Heart right ventricle (tissue), 16 donors: Measurements from ENCODE around the gene UBE4B. TPM values are rescaled to one million over a fixed set of nuclear protein-coding genes. Genes with fewer than 3 reads are reported as not detected.

Experiments
- ATAC-seq, 8 donors: fragments of 200-7000 bp; cut with Tn5 transposase; one replicate each; pipeline ENCODE4 v1.9.1; 2020; ENCODE audit warnings: mild to moderate bottlenecking in 8 of 8, moderate library complexity in 8 of 8, moderate number of reproducible peaks in 1 of 8
- DNase-seq, 2 donors: peaks; one replicate each; pipeline ENCODE4 v3.0.0-alpha.2; 2020
- H3K27ac ChIP-seq, 10 donors: fragments of 200-600 bp; sonication (generic) in 2 of 10; one replicate each; pipeline versions ENCODE4 v1.5.0 to v1.8.0; 2020 to 2022; ENCODE audit warnings: mild to moderate bottlenecking in 3 of 10
- H3K27me3 ChIP-seq, 7 donors: fragments of 200-600 bp; one replicate each; pipeline ENCODE4 v1.8.0; 2021 to 2022; ENCODE audit warnings: mild to moderate bottlenecking in 2 of 7
- H3K36me3 ChIP-seq, 9 donors: fragments of 200-600 bp; sonication (generic) in 1 of 9; one replicate each; pipeline versions ENCODE4 v1.5.0 to v1.8.0; 2020 to 2022; ENCODE audit warnings: mild to moderate bottlenecking in 2 of 9
- H3K4me1 ChIP-seq, 9 donors: fragments of 200-600 bp; sonication (generic) in 1 of 9; one replicate each; pipeline versions ENCODE4 v1.5.0 to v1.8.0; 2020 to 2022; ENCODE audit warnings: mild to moderate bottlenecking in 4 of 9
- H3K4me3 ChIP-seq, 10 donors: fragments of 200-600 bp; sonication (generic) in 2 of 10; one replicate each; pipeline versions ENCODE4 v1.5.0 to v1.8.0; 2020 to 2022; ENCODE audit warnings: mild to moderate bottlenecking in 7 of 10, moderate library complexity in 2 of 10
- H3K9me3 ChIP-seq, 11 donors: fragments of 200-600 bp in 10 of 11; sonication (generic) in 2 of 11; one replicate each; pipeline versions ENCODE4 v1.5.0 to v1.8.0; 2013 to 2022; ENCODE audit warnings: mild to moderate bottlenecking in 2 of 11, control low read depth in 1 of 11, moderate library complexity in 1 of 11
- WGBS, 2 donors: extraction: QIAGEN DNeasy Blood & Tissue Kit; methylation state at CpG; one replicate each; pipeline ENCODE4 v1.1.7; 2013; ENCODE audit warnings: inconsistent platforms in 1 of 2; 5-methylcytosine and 5-hydroxymethylcytosine counted together
- intact Hi-C, 10 donors: fragments of 100-400 bp; cut with DNase I; formaldehyde crosslinking; loops; one replicate each; pipeline versions ENCODE4 v1.11.1 to v1.14.2; 2022
- polyA plus RNA-seq, 2 donors: library from polyadenylated mRNA; stranded (reverse); fragments of 200-250 nt; gene quantifications; one replicate each; pipeline ENCODE4 v1.2.3, GENCODE V29; 2013
- total RNA-seq, 10 donors: library from RNA; stranded (reverse); fragmentation: NEBNext Ultra II Directional in 3 of 10; extraction: Animal tissue kit (Norgen Biotek cat#: 25700) in 3 of 10; gene quantifications; one replicate each; pipeline versions ENCODE4 v1.2.1 to v1.2.4, GENCODE V29; 2021 to 2023
- TF ChIP-seq, protein P1 (sequence below), 9 donors: fragments of 200-600 bp; sonication (generic) in 2 of 9; IDR thresholded peaks; one replicate each; pipeline versions ENCODE4 v1.5.0 to v1.8.0; 2021 to 2022; ENCODE audit warnings: antibody characterized with exemption in 9 of 9, mild to moderate bottlenecking in 5 of 9, moderate library complexity in 1 of 9
- donor health status: Arrhythmogenic right ventricular cardiomyopathy.
- donor health status: ischemic (EF 13 %, LVEDD 7.1; RV severe dilation, severe dysfunction).
- donor health status: healthy with polysubstance abuse.
- donor health status: DM: no; HTN: yes; CAD: no.
- donor health status: DM: no; HTN: no; CAD: no.
- donor health status: ischemic (EF 25% LVEDD 6.9; RV normal size, moderate dysfunction).
- donor health status: ischemic (EF 25% LVEDD 5.7; RV mildly dilated, moderate dysfunction).
- donor health status: healthy.
- donor health status: DM: yes; HTN: yes; CAD: no.
- donor health status: Ischemic cardiomyopathy.
- donor health status: ischemic (EF 35%, LVEDD 5.7; RV mildly dilated, moderate dysfunction).
- donor health status: nonischemic (EF 11% LVEDD 7.7; RV severe dilation, severe dysfunction).
- donor health status: DM: yes; HTN: yes; CAD: no.
- donor health status: PGD.
- donor health status: ischemic (EF 29% LVEDD 5.4; RV normal size, mild dysfunction).
- donor health status: nonischemic (EF 23%, LVEDD 6.1; RV moderate dilation, normal function).

Gene UBE4B
- total and polyA plus RNA-seq, 12 donors = 18.3 to 87.3 (median 67.8) TPM

DNA sequence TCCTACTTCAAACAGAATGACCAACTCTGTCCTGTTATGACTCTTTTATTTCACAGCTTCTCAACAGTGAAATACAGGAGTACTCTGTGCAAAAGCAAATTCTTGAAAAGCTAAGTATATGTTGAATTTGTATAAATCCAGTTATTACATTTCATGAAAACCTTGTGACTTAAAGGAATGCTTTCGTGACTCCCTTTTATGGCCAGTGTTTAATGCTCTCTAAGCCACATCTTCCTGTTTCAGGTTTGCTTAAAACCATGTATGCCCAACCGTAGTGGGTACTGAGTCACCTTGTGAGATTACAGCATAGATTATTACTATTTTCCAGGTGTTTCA lies 137.4 kb downstream of the UBE4B start:
- Histone ChIP-seq H3K27me3 (no peaks in the 10 kb centered on the region), H3K4me1 (peaks cover 0 to 5% (median 0%) of the 10 kb centered on the region in 9 donors), H3K27ac (no peak overlapping the region), H3K9me3 (no peaks in the 10 kb centered on the region), H3K4me3 (no peak overlapping the region), H3K36me3 (peaks cover 0 to 98% (median 56%) of the 10 kb centered on the region in 9 donors)
- WGBS, 2 donors = 88 to 89% methylated on average over 2 of the region's 2 CpGs
- ATAC-seq (no peak), DNase-seq (no peak)
- intact Hi-C loops = no loop called here
- TF ChIP-seq, protein P1, sequence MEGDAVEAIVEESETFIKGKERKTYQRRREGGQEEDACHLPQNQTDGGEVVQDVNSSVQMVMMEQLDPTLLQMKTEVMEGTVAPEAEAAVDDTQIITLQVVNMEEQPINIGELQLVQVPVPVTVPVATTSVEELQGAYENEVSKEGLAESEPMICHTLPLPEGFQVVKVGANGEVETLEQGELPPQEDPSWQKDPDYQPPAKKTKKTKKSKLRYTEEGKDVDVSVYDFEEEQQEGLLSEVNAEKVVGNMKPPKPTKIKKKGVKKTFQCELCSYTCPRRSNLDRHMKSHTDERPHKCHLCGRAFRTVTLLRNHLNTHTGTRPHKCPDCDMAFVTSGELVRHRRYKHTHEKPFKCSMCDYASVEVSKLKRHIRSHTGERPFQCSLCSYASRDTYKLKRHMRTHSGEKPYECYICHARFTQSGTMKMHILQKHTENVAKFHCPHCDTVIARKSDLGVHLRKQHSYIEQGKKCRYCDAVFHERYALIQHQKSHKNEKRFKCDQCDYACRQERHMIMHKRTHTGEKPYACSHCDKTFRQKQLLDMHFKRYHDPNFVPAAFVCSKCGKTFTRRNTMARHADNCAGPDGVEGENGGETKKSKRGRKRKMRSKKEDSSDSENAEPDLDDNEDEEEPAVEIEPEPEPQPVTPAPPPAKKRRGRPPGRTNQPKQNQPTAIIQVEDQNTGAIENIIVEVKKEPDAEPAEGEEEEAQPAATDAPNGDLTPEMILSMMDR (IDR thresholded peaks at IDR 0.05) = no peak

DNA sequence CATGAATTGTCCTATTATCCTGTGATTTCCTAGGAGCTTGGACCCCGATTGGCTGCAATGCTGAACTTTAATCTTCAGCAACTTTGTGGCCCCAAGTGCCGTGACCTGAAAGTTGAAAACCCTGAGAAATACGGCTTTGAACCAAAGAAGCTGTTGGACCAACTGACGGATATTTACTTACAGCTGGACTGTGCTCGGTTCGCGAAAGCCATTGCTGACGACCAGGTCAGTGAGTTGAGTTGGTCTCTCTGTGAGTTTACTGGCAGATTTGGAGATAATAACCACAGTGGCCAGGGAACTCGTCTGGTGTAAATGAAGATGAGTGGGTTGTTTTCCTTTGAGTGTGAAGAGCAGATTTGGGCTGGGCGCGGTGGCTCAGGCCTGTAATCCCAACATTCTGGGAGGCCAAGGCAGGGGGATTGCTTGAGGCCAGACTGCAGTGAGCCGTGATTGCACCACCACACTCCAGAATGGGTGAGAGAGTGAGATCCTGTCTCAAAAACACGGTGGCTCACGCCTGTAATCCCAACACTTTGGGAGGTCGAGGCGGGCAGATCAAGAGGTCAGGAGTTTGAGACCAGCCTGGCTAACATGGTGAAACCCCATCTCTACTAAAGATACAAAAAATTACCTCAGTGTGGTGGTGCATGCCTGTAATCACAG lies 138.5 kb downstream of the UBE4B start:
- ATAC-seq (no peak), DNase-seq (no peak)
- no peaks in the 10 kb centered on the region for H3K27me3 ChIP-seq
- intact Hi-C loops = no loop called here
- H3K4me1 ChIP-seq = peaks cover 0 to 5% (median 0%) of the 10 kb centered on the region in 9 donors
- peaks cover 0 to 97% (median 51%) of the 10 kb centered on the region in 9 donors for H3K36me3 ChIP-seq
- H3K9me3 ChIP-seq = peaks cover 0 to 7% (median 0%) of the 10 kb centered on the region in 11 donors
- no peak overlapping the region for H3K4me3 ChIP-seq
- H3K27ac ChIP-seq = no peak overlapping the region
- TF ChIP-seq, protein P1 (IDR thresholded peaks at IDR 0.05) = no peak
- 94 to 96% methylated on average over 16 of the region's 16 CpGs for WGBS, 2 donors

DNA sequence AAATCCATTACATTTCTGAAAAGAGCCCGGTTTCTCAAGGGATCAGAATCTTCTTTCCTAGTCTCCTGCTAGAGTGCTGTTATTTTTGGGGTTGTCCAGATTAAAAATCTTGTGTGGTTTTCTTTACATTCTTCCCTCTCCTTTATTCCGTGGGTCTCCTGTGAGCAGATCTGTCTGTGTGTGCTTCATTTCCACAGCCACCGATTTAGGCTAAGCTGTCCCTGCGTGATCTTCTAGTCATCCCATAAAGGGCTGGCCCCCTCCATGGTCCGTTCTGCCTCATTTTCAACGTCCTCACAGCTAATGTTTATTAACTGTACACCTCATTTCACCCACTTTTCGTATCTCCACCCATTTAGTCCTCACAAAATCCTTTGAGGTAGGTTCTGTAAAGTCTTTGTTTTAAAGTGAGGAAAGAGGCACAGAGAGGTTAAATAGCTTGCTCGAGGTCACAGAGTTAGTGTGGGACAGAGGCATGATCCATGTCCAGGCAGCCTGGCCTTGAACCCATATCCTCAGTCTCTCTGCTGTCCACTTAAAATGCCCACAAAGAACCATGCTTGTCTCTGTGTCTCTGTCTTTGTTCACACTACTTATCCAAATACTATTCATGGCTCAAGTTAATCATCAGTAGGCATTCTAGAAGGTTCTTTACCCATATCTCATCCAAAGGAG lies 139.4 kb downstream of the UBE4B start:
- Histone ChIP-seq H3K4me1 (peaks cover 0 to 5% (median 0%) of the 10 kb centered on the region in 9 donors), H3K27me3 (no peaks in the 10 kb centered on the region), H3K27ac (no peak overlapping the region), H3K36me3 (peaks cover 0 to 92% (median 51%) of the 10 kb centered on the region in 9 donors), H3K4me3 (no peak overlapping the region), H3K9me3 (peaks cover 0 to 8% (median 0%) of the 10 kb centered on the region in 11 donors)
- intact Hi-C loops = no loop called here
- 95 to 96% methylated on average over 8 of the region's 8 CpGs for WGBS, 2 donors
- TF ChIP-seq, protein P1 (IDR thresholded peaks at IDR 0.05) = no peak
- DNase-seq (no peak), ATAC-seq (no peak)

DNA sequence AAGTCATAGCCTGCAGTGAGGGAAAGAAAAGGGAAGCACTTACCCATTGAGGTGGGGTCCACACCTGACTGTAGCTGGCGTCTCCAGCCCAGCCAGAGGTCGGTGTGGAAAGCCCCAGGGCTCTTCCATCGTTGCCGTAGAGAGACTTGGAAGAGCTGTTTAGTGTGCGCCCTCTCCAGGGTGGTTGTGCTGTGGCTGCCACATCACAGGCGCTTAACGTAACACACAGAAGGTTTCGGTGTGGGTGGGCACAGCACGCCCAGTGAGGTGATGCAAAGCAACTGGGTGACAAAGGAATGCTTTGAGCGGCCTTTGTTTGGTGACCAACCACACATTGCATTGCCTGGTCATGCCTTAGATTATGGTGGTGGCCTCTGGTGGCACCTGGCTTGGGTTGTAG lies 140.8 kb downstream of the UBE4B start:
- intact Hi-C loops = no loop called here
- 91 to 97% methylated on average over 10 of the region's 10 CpGs for WGBS, 2 donors
- H3K36me3 ChIP-seq = peaks cover 0 to 91% (median 40%) of the 10 kb centered on the region in 9 donors
- DNase-seq = no peak
- peaks cover 0 to 8% (median 0%) of the 10 kb centered on the region in 11 donors for H3K9me3 ChIP-seq
- no peaks in the 10 kb centered on the region for H3K27me3 ChIP-seq
- H3K27ac ChIP-seq = no peak overlapping the region
- TF ChIP-seq, protein P1 (IDR thresholded peaks at IDR 0.05) = no peak
- ATAC-seq = no peak
- peaks cover 0 to 5% (median 0%) of the 10 kb centered on the region in 9 donors for H3K4me1 ChIP-seq
- no peak overlapping the region for H3K4me3 ChIP-seq
